ENCODE measurements around the gene TBC1D22A. TPM values are rescaled to one million over a fixed set of nuclear protein-coding genes. Genes with fewer than 3 reads are reported as not detected.

Gene TBC1D22A
- total RNA-seq, 1 experiment from 2014 or later = 20.9 TPM

GRCh38 chr22:46966846-46967245 is 204.4 kb downstream of the TBC1D22A start (continued):
- TF ChIP-seq, protein P1, sequence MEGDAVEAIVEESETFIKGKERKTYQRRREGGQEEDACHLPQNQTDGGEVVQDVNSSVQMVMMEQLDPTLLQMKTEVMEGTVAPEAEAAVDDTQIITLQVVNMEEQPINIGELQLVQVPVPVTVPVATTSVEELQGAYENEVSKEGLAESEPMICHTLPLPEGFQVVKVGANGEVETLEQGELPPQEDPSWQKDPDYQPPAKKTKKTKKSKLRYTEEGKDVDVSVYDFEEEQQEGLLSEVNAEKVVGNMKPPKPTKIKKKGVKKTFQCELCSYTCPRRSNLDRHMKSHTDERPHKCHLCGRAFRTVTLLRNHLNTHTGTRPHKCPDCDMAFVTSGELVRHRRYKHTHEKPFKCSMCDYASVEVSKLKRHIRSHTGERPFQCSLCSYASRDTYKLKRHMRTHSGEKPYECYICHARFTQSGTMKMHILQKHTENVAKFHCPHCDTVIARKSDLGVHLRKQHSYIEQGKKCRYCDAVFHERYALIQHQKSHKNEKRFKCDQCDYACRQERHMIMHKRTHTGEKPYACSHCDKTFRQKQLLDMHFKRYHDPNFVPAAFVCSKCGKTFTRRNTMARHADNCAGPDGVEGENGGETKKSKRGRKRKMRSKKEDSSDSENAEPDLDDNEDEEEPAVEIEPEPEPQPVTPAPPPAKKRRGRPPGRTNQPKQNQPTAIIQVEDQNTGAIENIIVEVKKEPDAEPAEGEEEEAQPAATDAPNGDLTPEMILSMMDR (IDR thresholded peaks at IDR 0.05 in 2 of 3, conservative IDR thresholded peaks at IDR 0.05 in 1 of 3; ENCODE audit: borderline replicate concordance in 1 of 3, insufficient read depth in 1 of 3, low read depth in 2 of 3, low read length in 2 of 3) = no peak
- no peak for TF ChIP-seq RAD21 (IDR thresholded peaks at IDR 0.05; ENCODE audit: low read depth)
- TF ChIP-seq CEBPB (IDR thresholded peaks at IDR 0.05; ENCODE audit: low read depth) = no peak
- no peak for TF ChIP-seq POLR2A (IDR thresholded peaks at IDR 0.05; ENCODE audit: borderline replicate concordance, extremely low read depth, insufficient read depth, insufficient read length)

DNA sequence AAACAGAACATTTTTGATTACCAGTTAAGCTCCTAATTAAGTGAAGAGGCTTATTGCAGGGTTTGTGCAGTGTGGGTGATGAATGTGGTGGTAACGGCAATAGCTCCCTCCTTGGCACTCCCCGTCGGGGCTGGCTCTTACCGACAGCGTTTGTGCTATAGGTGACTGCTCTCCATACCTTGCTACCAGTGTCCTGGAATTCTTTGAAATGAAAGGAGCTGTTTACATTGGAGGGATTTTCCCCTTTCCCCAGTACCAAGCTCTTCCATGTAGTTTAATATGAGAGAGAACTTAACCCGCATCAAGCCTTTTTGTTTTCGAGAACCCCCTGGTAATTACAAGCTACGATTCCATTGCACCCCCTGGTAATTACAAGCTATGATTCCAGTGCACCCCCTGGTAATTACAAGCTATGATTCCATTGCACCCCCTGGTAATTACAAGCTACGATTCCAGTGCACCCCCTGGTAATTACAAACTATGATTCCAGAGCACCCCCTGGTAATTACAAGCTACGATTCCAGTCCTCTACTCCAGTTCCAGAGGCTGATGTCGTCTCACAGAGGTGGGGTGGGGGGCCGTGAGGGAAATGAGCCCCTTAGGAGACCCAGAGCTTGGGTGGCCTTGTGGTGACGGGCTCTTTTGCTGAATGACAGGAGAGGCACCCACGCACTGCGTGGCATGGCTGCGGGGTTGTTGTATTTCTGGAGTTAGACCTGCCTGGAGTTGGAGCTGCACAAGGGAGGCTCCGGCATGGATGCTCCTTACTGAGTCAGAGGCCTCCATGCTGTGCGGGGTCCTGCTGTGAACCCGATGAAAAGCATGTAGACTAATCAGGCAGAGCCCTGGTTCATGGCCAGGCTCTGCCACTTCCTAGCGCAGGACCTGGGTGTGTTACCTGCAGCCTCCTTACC is 205.3 kb downstream of the TBC1D22A start:
- no peaks in the 10 kb centered on the region for H3K36me3 ChIP-seq (ENCODE audit: control insufficient read depth in 1 of 2, insufficient read depth in 2 of 2, low read length in 2 of 2)
- H3K79me2 ChIP-seq (ENCODE audit: insufficient read depth, low read length) = no peaks in the 10 kb centered on the region
- no peaks in the 10 kb centered on the region for H3K4me1 ChIP-seq (ENCODE audit: control insufficient read depth in 1 of 2, insufficient read depth in 2 of 2, low read length in 2 of 2)
- ChIA-PET RAD21 (ENCODE audit: low non-redundant PET in 1 of 2, low total read pairs in 2 of 2, uncharacterized antibody in 2 of 2, unreplicated experiment in 2 of 2) (no interaction called here), POLR2A (no interaction called here), CTCF (no interaction called here)
- H3K9me3 ChIP-seq (ENCODE audit: control insufficient read depth in 1 of 2, insufficient read depth in 1 of 2, low read depth in 1 of 2, low read length in 2 of 2) = no peaks in the 10 kb centered on the region
- no peak overlapping the region for H3K27ac ChIP-seq (ENCODE audit: low read depth, low read length)
- no peak overlapping the region for H3K4me2 ChIP-seq (ENCODE audit: low read length)
- intact Hi-C loops (cut with micrococcal nuclease) = no loop called here
- no peaks in the 10 kb centered on the region for H4K20me1 ChIP-seq (ENCODE audit: insufficient read depth)
- H2AFZ ChIP-seq (ENCODE audit: low read depth, low read length, poor library complexity, severe bottlenecking) = no peak overlapping the region
- H3K9me2 ChIP-seq (ENCODE audit: insufficient read depth) = no peaks in the 10 kb centered on the region
- DNase-seq (ENCODE audit: low read depth, low spot score) (no peak), ATAC-seq (no peak)
- H3K9ac ChIP-seq (ENCODE audit: low read length) = no peak overlapping the region
- H3K4me3 ChIP-seq (replicated peaks in 1 of 2; ENCODE audit: low read depth in 1 of 2, low read length in 2 of 2) = no peak overlapping the region
- BruUV-seq (replicated peaks) = no TSS peak
- H3K27me3 ChIP-seq (ENCODE audit: insufficient read depth, low read length) = no peaks in the 10 kb centered on the region
- TF ChIP-seq ZFX (IDR thresholded peaks at IDR 0.05) (no peak), SIN3A (IDR thresholded peaks at IDR 0.05; ENCODE audit: low read depth) (no peak), REST (IDR thresholded peaks at IDR 0.05; ENCODE audit: low read depth) (no peak), YY1 (IDR thresholded peaks at IDR 0.05; ENCODE audit: extremely low read depth, insufficient replicate concordance, low read depth, low read length) (no peak), MAX (IDR thresholded peaks at IDR 0.05) (no peak), POLR2A (IDR thresholded peaks at IDR 0.05; ENCODE audit: borderline replicate concordance, extremely low read depth, insufficient read depth, insufficient read length) (no peak), SP1 (IDR thresholded peaks at IDR 0.05; ENCODE audit: low read depth) (no peak), SRF (IDR thresholded peaks at IDR 0.05; ENCODE audit: low read depth) (no peak), POLR2AphosphoS5 (IDR thresholded peaks at IDR 0.05; ENCODE audit: low read depth, low read length) (no peak), ZBTB33 (IDR thresholded peaks at IDR 0.05; ENCODE audit: extremely low read depth, insufficient replicate concordance, low read length) (no peak), ZNF274 (IDR thresholded peaks at IDR 0.05; ENCODE audit: low read depth, low read length) (no peak)
- TF ChIP-seq, protein P2, sequence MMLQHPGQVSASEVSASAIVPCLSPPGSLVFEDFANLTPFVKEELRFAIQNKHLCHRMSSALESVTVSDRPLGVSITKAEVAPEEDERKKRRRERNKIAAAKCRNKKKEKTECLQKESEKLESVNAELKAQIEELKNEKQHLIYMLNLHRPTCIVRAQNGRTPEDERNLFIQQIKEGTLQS (IDR thresholded peaks at IDR 0.05) = no peak
